Stimulated activated CD4-positive, alpha-beta T cell treated with anti-CD3 and anti-CD28 coated beads, Interleukin-1b, Interleukin-23, amount 100 ng/mL, for 24 hours (primary cell): Measurements from ENCODE around the gene NCAM1.

Source experiments
- DNase-seq, 4 experiments: peaks; one replicate each; pipeline ENCODE4 v3.0.0-alpha.2; 2020; ENCODE audit warnings: low read depth in 4 of 4, low spot score in 1 of 4

The NCAM1 gene

GRCh38 chr11:113198972-113199661, 237.9 kb downstream of the NCAM1 start:
- DNase-seq, result no peak

GRCh38 chr11:113199866-113200265, 238.6 kb downstream of the NCAM1 start:
- no peak for DNase-seq

DNA sequence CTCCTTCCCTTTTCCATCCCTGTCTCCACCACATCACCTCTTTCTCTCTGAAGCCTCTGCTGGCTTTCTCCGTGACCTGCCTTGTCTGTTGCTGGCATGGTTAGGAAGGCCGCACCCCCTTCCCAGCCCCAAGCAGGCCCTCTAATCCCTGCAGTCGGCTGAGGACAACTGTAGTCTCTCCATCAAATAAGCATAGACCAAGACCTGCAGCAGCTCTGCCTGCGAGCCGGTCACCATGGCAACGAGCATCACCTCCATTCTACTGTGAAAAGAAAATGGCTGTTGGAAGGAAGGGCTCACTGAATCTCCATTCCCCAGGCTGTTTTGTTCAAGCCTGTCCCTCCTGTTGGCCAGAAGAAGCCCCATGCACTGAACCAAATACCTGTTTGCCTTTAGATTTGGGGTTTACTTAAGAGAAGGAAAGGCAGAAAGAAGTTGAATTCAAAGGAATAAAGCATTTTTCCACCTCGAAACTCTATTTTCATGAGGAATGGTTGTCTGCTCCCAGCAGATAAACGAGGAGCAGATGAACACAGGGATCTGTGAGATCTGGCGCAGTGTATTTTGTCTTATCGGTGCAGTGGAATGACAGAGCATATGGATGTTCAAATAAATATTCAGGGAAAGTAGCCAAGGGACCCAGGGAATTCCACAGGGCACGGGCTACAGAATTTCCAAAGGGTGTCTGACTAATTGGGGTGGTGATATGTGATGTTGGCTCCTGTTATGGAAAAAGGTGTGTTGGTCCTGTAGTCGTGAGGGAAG, 240.0 kb downstream of the NCAM1 start:
- DNase-seq, result no peak

DNA sequence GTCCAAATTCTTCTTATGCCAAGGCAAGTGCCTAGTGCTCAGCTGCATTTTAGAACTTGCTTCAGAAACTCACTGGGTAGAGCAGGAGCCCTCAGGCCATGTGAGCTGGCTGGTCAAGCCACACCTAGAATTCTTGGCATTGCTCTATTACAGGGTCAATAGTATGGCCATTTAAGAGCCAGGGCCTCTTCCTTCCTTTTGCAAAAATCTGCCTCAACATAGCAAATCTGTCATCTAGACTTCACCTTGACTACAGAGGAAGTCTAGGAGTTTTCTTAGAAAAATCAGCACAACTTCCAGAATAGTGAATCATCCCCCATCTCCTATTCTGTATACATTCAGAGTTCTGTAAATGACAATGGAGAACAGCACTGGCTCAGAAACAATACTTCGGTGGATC, 241.2 kb downstream of the NCAM1 start:
- no peak for DNase-seq

DNA sequence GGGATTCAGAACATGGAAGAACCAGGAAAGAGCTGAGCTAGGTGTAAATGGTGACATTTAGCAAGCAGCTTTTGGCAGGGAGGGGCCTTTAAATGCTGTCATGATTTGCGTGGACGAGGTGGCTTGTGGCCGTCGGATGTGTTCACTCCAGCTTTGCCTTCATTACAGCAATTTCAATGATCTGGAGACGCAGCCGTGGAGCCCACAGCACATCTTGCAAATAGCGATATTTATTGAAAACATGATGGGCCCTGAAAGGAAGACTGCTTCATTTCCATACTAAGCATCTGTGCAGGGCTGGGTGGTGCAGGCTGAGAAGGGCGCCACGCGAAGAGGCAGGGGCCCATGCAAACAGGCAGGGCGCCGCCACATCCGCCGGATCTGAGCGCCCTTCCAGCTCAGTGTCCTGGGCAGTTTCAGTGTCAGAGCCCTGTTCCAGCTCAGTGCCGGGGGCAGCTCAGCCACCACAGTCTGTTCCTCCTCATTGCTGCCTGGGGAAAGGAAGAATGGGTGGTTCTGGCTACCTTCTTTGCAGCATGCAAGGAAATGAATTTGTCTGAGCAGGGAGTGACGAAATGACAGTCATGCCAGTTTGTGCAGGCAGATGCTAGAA, 242.0 kb downstream of the NCAM1 start:
- no peak for DNase-seq

- DNase-seq, result no peak
These were observed 243.1 kb downstream of the NCAM1 start for GRCh38 chr11:113204280-113204679.

DNA sequence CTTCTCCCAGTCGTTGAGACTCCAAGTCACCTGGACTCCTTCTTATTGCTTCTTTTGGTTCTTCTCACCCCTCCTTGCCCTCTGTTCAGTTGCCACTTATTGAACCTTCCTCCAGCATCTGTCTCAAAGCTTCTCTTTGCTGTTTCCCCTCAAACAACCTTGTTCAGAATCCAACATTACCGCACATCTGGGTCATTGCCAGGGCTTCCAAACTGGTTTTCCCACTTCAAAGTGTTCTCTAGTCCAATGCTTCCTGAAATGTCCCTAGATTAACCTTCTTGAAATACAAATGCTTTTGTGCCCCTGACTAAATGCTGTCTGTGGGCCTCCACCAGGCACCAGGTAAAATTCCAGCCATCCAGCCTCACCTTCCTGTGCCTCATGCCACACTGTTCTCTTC, 252.3 kb downstream of the NCAM1 start:
- no peak for DNase-seq

- DNase-seq, result no peak
These were observed 261.0 kb downstream of the NCAM1 start for GRCh38 chr11:113222241-113222640.

- DNase-seq, result no peak
These were observed 273.7 kb downstream of the NCAM1 start for GRCh38 chr11:113234888-113235287.

DNA sequence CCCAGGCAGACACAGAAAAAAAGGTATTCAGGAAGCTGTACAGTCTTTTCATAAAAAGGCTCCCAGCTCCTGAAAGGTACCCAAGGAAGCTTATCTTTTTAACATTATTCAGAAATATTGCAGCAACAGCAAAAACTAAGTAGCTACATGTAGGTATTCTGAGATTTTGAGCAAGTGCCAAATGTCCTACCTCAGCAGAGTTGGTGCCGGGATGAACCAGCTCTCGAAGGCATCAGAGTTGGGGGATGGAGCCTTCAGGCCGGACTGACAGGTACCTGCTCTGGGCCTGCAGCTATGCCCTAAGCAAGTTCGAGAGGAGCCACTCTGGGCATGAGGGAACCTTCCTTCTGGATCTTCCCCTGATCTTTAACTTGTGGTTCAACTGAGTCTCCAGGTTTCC, 276.0 kb downstream of the NCAM1 start:
- DNase-seq, result no peak

- DNase-seq, result no peak
These were observed 277.5 kb downstream of the NCAM1 start for GRCh38 chr11:113238721-113239120.

DNA sequence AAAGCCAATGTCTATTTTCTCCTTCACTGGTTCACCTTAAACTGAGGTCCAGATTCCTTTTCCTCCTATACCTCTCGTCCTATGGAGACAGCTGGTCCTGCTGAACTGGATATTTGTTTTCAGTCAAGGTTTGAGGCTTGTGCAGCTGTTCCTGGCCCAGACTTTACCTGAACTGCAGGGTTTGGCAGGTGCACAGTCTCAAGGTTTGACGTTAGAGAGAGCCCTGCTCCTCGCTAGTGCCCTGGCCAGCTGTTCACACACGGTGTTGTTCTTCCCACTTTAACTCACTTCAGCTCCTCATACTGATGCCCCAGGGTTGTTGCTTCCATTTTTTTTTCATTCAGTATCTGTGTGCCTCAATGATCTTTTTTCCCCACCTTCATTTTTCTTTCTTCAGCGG, 279.2 kb downstream of the NCAM1 start:
- DNase-seq, result no peak

DNA sequence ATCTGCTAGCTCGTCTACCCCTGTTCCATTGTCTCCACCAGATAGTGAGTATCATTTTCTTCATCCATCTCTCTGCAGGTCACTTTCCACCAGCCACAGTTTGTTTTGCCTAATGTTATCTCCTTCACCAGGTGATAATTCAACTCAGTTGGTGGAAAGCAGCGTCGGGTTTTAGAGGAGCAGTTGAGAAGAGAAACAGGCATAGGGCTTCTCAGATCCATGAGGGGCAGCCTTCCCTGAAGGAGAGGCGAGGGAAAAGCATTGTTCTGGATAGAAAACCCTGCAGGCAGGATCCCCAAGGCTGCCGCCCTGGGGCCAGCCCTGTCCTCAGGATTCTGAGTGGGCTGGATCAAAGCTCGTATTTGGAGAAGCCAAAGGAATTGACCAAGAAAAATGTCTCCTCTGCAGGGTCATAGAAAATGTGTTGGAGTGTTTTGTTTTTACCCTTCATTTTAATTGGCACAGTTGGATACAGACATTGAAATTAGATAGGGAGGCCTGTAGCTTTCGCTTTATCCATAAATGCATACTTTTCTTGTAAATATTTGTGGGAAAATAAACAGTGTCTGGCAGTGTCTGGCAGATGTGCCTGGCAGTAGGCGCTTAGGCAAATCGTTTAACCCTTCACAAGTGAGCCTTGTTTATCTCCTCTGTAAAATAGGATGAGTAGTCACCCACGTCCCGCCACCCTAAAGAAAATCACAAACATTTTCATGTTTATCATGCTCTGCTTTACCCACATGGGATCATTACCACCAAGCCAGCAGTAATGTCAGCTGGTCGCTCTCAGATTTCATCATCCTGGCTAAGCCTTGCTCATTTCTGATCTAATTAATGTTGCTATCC, 279.8 kb downstream of the NCAM1 start:
- DNase-seq, result no peak

- DNase-seq, result no peak
These were observed 280.4 kb downstream of the NCAM1 start for GRCh38 chr11:113241636-113242054.

DNA sequence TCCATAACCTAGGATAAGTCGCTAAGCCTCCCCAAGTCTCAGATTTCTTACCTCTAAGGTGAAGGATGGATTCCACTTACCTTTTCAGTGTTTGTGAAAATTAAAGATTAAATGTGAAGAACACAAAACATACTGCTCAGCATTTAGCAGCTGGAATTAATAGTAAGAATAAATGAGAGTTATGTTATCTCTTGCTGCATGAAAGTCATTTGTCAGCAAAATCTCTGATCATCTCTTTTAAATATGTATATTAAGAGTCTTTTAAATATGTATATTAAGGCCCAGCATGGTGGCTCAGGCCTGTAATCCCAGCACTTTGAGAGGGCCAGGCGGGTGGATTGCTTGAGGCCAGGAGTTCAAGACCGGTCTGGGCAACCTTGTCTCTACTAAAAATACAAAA, 280.8 kb downstream of the NCAM1 start:
- DNase-seq, result no peak

DNA sequence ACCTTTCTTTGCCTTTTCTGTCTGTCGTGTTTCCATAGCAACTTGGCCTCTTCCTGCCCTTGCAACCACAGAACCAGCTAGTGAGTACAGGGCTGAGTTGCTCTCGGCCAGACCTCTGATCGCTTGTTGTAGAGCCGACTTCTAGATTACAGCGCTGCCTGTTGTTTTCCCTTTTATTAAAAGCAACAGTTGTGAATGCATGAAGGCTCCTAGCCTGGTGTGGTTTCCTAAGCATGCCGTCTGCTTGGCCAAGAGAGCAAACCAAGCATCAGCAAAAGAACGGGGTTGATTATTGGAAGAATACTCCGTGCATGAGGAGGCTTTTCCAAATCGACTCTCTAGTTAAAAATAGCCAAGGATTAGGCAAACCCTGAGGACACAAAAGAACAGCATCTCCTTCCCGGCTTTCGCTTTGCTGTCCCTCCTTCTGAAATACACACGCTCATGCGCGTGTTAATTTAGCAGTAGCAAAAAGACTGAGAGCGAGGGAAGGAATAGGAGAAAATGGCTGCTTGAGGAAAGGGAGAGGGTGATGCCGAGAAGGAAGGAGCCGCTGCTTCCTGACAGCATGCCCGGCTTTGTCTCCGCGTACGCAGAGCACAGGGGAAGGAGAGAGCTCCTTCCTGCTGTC, 281.7 kb downstream of the NCAM1 start:
- DNase-seq, result no peak

GRCh38 chr11:113243696-113244095, 282.5 kb downstream of the NCAM1 start:
- DNase-seq, result no peak

- DNase-seq, result no peak
These were observed 284.0 kb downstream of the NCAM1 start for GRCh38 chr11:113245216-113245615.

DNA sequence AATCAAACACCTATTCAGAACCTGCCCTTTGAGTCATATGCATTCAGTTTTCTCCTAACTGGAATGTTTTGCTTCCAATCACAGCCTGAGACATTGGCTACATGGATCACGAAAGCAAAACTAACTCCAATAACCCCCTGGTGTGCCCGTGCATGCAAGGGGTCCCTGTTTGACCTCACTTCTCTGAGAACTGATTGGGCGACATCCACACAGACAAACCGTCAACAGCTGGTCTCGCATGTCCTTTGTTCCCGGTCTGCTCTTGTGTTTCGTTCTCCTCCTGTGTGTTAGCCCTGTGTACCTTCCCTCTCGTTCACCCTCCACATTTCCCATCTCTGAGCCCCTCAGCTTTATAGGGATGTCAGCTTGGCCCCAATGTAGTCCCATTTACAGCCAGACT, 286.0 kb downstream of the NCAM1 start:
- no peak for DNase-seq

DNA sequence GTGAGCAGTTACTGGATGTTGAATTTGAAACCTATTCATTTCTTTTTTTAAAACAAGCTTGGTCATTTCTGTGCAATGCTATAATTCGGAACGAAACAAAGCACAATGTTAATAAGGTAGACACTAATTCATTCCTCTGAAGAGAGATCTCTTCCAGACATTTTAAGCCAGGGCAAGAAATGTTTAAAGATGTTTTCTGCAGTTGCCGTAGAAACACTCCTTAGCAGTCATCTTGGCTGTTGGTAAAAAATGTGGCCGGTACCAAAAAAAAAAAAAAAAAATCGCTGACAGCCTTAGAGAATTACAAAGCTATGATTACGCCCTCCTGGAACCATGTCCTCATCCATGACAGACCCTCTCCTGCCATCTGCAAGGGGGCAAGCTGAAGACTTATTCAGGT, 286.7 kb downstream of the NCAM1 start:
- DNase-seq, result no peak
